ENCODE measurements around the gene DOCK7. TPM values are rescaled to one million over a fixed set of nuclear protein-coding genes. Genes with fewer than 3 reads are reported as not detected.

Gene DOCK7
- total and polyA plus RNA-seq, 8 donors, result 33.1 to 53.8 (median 44.0) TPM

DNA sequence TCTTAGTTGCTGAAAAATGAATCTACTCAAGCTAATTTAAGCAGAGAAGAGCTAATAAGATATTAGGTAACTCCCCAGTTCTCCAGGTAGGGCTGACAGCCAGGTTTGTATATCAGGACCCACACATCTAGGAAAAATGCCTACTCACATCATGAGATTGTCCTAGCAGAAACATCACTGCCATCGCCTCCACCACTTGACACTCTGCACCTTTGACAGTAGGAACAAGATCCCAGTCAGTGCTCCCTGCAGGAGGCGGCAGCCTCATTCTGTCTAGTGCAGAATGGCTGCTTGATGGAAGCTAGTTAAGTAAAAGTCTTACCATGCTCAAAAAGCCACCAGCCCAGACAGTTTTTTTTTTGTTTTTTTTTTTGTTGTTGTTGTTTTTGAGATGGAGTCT, 282.9 kb downstream of the DOCK7 start:
- ATAC-seq (no peak), DNase-seq (no peak)
- H3K4me3 ChIP-seq, result no peak overlapping the region
- H3K27me3 ChIP-seq, result no peaks in the 10 kb centered on the region
- H3K4me1 ChIP-seq, result no peaks in the 10 kb centered on the region
- TF ChIP-seq, protein P1, sequence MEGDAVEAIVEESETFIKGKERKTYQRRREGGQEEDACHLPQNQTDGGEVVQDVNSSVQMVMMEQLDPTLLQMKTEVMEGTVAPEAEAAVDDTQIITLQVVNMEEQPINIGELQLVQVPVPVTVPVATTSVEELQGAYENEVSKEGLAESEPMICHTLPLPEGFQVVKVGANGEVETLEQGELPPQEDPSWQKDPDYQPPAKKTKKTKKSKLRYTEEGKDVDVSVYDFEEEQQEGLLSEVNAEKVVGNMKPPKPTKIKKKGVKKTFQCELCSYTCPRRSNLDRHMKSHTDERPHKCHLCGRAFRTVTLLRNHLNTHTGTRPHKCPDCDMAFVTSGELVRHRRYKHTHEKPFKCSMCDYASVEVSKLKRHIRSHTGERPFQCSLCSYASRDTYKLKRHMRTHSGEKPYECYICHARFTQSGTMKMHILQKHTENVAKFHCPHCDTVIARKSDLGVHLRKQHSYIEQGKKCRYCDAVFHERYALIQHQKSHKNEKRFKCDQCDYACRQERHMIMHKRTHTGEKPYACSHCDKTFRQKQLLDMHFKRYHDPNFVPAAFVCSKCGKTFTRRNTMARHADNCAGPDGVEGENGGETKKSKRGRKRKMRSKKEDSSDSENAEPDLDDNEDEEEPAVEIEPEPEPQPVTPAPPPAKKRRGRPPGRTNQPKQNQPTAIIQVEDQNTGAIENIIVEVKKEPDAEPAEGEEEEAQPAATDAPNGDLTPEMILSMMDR (IDR thresholded peaks at IDR 0.05), result no peak
- intact Hi-C loops (cut with DNase I), result loop anchor here in 1 of 2 donors (10.0 kb wide), 1 partner anchor 230 kb away; no protein-coding TSS in a partner anchor
- no peak overlapping the region for H3K27ac ChIP-seq
- H3K9me3 ChIP-seq, result no peaks in the 10 kb centered on the region
- no peaks in the 10 kb centered on the region for H3K36me3 ChIP-seq

Other genes with a start within 250 kb of the DOCK7 start
- gene ANGPTL3, start 90.9 kb downstream of the DOCK7 start, total RNA-seq, result not detected
- 1 to 10 TPM in 1 of 6 donors, under 1 TPM in 5; 0.52 to 1.0 (median 0.84) TPM for gene ANGPTL3, start 90.9 kb downstream of the DOCK7 start, polyA plus RNA-seq (ENCODE audit: insufficient read length in 6 of 6)
- gene ATG4C, start 95.7 kb upstream of the DOCK7 start, total RNA-seq, result 10 to 100 TPM; 12.7 to 18.0 TPM
- 10 to 100 TPM; 17.4 to 21.3 (median 18.5) TPM for gene ATG4C, start 95.7 kb upstream of the DOCK7 start, polyA plus RNA-seq (ENCODE audit: insufficient read length in 6 of 6)

All from left lung (tissue), 10 donors.